PC-9 (cell line): ENCODE results near the gene CASS4. TPM values are rescaled to one million over a fixed set of nuclear protein-coding genes. Genes with fewer than 3 reads are reported as not detected.
A peak's percentile ranks its signal among the peaks of the same experiment; 100 is the strongest.

Experiments used
- BruUV-seq: library from RNA; stranded (reverse); fragments of 400-500 nt; replicated peaks from 2 replicates; lab custom pipeline; 2021; lab: Mats Ljungman, UMichigan
- CTCF ChIA-PET: fragments of 300-600 bp; sonication (Branson Sonifier 250); formaldehyde crosslinking; loops from one replicate; lab custom pipeline; 2022; ENCODE audit warnings: antibody characterized with exemption; lab: Charles Lee
- POLR2A ChIA-PET: fragments of 300-600 bp; sonication (Branson Sonifier 250); formaldehyde crosslinking; loops from one replicate; lab custom pipeline; 2022; ENCODE audit warnings: antibody characterized with exemption; ENCODE audit not compliant: unreplicated experiment; lab: Charles Lee
- DNase-seq, 2 experiments: peaks; one replicate each; pipeline versions ENCODE4 v3.0.0 to v3.0.0-alpha.2; 2015 to 2022; ENCODE audit warnings: mixed read lengths in 1 of 2
- H2AFZ ChIP-seq: fragments of 200-600 bp; sonication (generic); 2 replicates; pipeline ENCODE4 v1.8.1; 2017; ENCODE audit warnings: antibody characterized with exemption
- H3F3A ChIP-seq: fragments of 200-600 bp; sonication (generic); 2 replicates; pipeline ENCODE4 v1.8.1; 2017; ENCODE audit warnings: antibody characterized with exemption, mild to moderate bottlenecking, low read depth; ENCODE audit not compliant: insufficient read depth
- H3K27ac ChIP-seq: fragments of 200-600 bp; sonication (generic); 2 replicates; pipeline ENCODE4 v1.6.1; 2016; ENCODE audit warnings: mixed run types
- H3K27me3 ChIP-seq: fragments of 200-600 bp; sonication (generic); 2 replicates; pipeline ENCODE4 v1.6.1; 2016; ENCODE audit warnings: low read depth, mixed run types; ENCODE audit not compliant: insufficient read depth
- H3K36me3 ChIP-seq: fragments of 200-600 bp; sonication (generic); 2 replicates; pipeline ENCODE4 v1.6.1; 2016; ENCODE audit warnings: low read depth, mixed run types
- H3K4me1 ChIP-seq: fragments of 200-600 bp; sonication (generic); replicated peaks from 2 replicates; pipeline ENCODE4 v1.6.1; 2016; ENCODE audit warnings: mixed run types; ENCODE audit not compliant: insufficient read depth
- H3K4me2 ChIP-seq: fragments of 200-600 bp; sonication (generic); 2 replicates; pipeline ENCODE4 v1.6.1; 2017; ENCODE audit warnings: mixed run types
- H3K4me3 ChIP-seq: fragments of 200-600 bp; sonication (generic); 2 replicates; pipeline ENCODE4 v1.6.1; 2016; ENCODE audit warnings: mixed run types
- H3K79me2 ChIP-seq: fragments of 200-600 bp; sonication (generic); 2 replicates; pipeline ENCODE4 v1.6.1; 2017; ENCODE audit warnings: low read depth, mixed run types
- H3K9me2 ChIP-seq: fragments of 200-600 bp; sonication (generic); 2 replicates; pipeline ENCODE4 v1.8.1; 2017; ENCODE audit warnings: mild to moderate bottlenecking; ENCODE audit not compliant: insufficient read depth
- H3K9me3 ChIP-seq: fragments of 200-600 bp; sonication (generic); 2 replicates; pipeline ENCODE4 v1.8.1; 2016; ENCODE audit warnings: low read depth; ENCODE audit not compliant: insufficient read depth
- H4K20me1 ChIP-seq: fragments of 200-600 bp; sonication (generic); 2 replicates; pipeline ENCODE4 v1.8.1; 2017; ENCODE audit not compliant: insufficient read depth
- EZH2 ChIP-seq: fragments of 200-600 bp; sonication (generic); IDR thresholded peaks from 2 replicates; pipeline ENCODE4 v1.8.0; 2017; ENCODE audit warnings: antibody characterized with exemption, low read depth
- intact Hi-C: fragments of 100-400 bp; cut with micrococcal nuclease; formaldehyde crosslinking; loops from one replicate; pipeline ENCODE4 v1.10.0; 2022; ENCODE audit not compliant: unreplicated experiment
- total RNA-seq: library from RNA; stranded (reverse); gene quantifications from 2 replicates; pipeline ENCODE4 v1.2.3, GENCODE V29; 2021
- TF ChIP-seq, protein P1 (sequence below): fragments of 200-600 bp; sonication (generic); conservative IDR thresholded peaks from 2 replicates; pipeline ENCODE4 v1.6.1; 2017; ENCODE audit warnings: mixed run types, antibody characterized with exemption, mild to moderate bottlenecking, moderate library complexity

Gene CASS4
- total RNA-seq, 1 experiment from 2014 or later: 0.15 TPM

DNA sequence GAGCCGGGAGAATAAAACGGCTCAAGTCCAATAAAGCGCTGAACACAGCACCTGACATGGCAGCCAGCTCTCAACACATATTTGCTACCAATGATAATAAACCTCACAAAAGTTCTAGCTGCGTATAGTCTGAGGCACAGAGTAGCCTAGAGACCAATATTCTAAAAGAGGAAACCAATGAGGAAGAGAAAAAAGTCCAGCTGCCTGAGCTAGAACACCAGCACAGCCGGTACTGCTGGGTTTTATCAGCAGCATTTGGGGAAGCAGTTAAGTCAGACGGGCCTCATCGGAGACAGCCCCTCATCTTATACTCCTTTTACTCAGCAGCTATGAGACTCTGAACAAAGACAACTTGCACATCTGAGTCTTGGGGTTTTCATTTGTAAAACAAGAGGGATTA lies 53.9 kb downstream of the CASS4 start:
- BruUV-seq: no TSS peak
- Histone ChIP-seq H3K27ac (no peak overlapping the region), H3F3A (no peaks in the 10 kb centered on the region; the same call in 1 of the 2 replicates), H4K20me1 (no peaks in the 10 kb centered on the region), H2AFZ (no peak overlapping the region), H3K36me3 (no peaks in the 10 kb centered on the region), H3K9me2 (no peaks in the 10 kb centered on the region), H3K4me1 (peaks cover 17% of the 10 kb centered on the region), H3K9me3 (no peaks in the 10 kb centered on the region), H3K4me3 (no peak overlapping the region), H3K27me3 (peaks cover under 1% of the 10 kb centered on the region; the same call in 1 of the 2 replicates), H3K4me2 (no peak overlapping the region), H3K79me2 (peaks cover 25% of the 10 kb centered on the region)
- ChIA-PET CTCF (no interaction called here), POLR2A (no interaction called here)
- no peak for TF ChIP-seq EZH2
- TF ChIP-seq, protein P1, sequence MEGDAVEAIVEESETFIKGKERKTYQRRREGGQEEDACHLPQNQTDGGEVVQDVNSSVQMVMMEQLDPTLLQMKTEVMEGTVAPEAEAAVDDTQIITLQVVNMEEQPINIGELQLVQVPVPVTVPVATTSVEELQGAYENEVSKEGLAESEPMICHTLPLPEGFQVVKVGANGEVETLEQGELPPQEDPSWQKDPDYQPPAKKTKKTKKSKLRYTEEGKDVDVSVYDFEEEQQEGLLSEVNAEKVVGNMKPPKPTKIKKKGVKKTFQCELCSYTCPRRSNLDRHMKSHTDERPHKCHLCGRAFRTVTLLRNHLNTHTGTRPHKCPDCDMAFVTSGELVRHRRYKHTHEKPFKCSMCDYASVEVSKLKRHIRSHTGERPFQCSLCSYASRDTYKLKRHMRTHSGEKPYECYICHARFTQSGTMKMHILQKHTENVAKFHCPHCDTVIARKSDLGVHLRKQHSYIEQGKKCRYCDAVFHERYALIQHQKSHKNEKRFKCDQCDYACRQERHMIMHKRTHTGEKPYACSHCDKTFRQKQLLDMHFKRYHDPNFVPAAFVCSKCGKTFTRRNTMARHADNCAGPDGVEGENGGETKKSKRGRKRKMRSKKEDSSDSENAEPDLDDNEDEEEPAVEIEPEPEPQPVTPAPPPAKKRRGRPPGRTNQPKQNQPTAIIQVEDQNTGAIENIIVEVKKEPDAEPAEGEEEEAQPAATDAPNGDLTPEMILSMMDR: no peak
- intact Hi-C loops: no loop called here
- DNase-seq: no peak

DNA sequence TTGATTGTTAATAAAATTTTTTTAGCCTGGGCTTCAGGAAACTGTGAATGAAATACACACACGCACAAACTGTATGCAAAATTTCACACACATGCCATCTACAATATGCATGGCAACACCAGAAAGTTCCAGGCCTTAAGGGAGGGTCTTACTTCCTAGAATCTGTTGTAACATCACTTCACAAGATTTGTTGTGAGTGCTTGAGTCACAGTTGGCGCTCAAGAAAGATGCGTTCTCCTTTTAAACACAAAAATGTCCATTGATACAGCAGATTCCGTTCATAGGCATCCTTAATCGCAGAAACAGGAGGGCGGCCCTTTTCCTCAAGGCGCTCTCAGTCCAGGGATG lies 55.9 kb downstream of the CASS4 start:
- BruUV-seq: TSS peak; percentile 90
- no peaks in the 10 kb centered on the region; the same call in 1 of the 2 replicates for H3K27me3 ChIP-seq
- H3F3A ChIP-seq: no peaks in the 10 kb centered on the region; the same call in 1 of the 2 replicates
- no peak overlapping the region for H3K27ac ChIP-seq
- TF ChIP-seq, protein P1: no peak
- TF ChIP-seq EZH2: no peak
- intact Hi-C loops: loop anchor here (2.0 kb wide), 2 partner anchors 67 to 75 kb away; partner anchors contain the start of genes AURKA and CSTF1
- peaks cover 26% of the 10 kb centered on the region for H3K79me2 ChIP-seq
- no peaks in the 10 kb centered on the region for H4K20me1 ChIP-seq
- H3K9me2 ChIP-seq: no peaks in the 10 kb centered on the region
- CTCF ChIA-PET: no interaction called here
- H3K4me2 ChIP-seq: peak overlapping the region; percentile 95
- peaks cover under 1% of the 10 kb centered on the region; the same call in 1 of the 2 replicates for H3K36me3 ChIP-seq
- POLR2A ChIA-PET: no interaction called here
- H3K9me3 ChIP-seq: no peaks in the 10 kb centered on the region
- H3K4me1 ChIP-seq: peaks cover 17% of the 10 kb centered on the region
- H3K4me3 ChIP-seq: peak overlapping the region; percentile 86
- DNase-seq: no peak
- H2AFZ ChIP-seq: peak overlapping the region; percentile 92

DNA sequence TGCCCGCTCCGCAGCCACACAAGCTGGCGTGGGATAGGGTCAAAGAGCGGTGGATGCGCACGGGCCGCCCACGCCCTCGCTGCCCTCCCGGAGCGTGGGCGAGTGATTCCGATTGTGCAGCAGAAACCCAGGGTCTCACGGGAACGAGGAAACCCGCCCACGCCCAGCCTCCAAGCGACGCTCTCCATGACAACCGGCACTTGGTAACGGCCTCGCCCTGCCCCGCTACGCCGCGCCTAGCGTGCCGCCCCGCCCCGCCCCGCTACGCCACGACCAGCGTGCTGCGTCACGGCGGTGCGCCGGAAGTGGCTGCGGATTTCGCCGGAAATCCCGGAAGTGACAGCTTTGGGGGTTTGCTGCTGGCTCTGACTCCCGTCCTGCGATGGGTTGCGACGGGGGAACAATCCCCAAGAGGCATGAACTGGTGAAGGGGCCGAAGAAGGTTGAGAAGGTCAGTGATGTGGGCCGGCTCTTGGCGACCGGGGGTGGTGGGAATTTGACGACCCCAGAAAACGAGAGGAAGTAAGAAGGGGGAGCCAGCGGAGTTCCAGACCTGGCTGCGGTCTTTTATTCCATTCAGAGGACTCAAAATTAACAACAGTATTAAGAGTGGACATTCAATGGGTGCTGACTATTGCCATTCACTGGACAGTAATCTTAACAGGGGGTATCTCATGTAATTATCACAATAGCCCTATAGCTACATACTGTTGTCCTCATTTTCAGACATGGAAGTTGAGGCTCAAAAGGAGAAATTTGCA lies 56.4 kb downstream of the CASS4 start, which contains the start of gene RTF2:
RTF2 (plus strand) TSS at position 312 of the 761 bp plus-strand sequence; CDS start at position 383, 71 bp downstream.
- Histone ChIP-seq H3K27ac (0 out of 2 replicates have a peak within 1 kb of the TSS, but pooled peaks have one; percentile 16), H3K9me3 (no peaks in the 10 kb centered on the region), H3K4me3 (peak within 1 kb of the TSS; percentile 86), H3K27me3 (no peaks in the 10 kb centered on the region; the same call in 1 of the 2 replicates), H3K4me1 (peaks cover 17% of the 10 kb centered on the region), H2AFZ (peak within 1 kb of the TSS; percentile 92), H3K9me2 (no peaks in the 10 kb centered on the region), H3F3A (no peaks in the 10 kb centered on the region; the same call in 1 of the 2 replicates), H3K4me2 (peak within 1 kb of the TSS; percentile 95), H3K79me2 (peaks cover 26% of the 10 kb centered on the region), H4K20me1 (no peaks in the 10 kb centered on the region), H3K36me3 (peaks cover 6% of the 10 kb centered on the region; the same call in 1 of the 2 replicates)
- no peak for TF ChIP-seq EZH2
- TF ChIP-seq, protein P1: no peak
- TSS peak; percentile 61 for BruUV-seq
- DNase-seq: peak; percentile 84 to 96
- POLR2A ChIA-PET: no interaction called here
- intact Hi-C loops: loop anchor here (2.0 kb wide), 2 partner anchors 68 to 76 kb away; partner anchors contain the start of genes AURKA and CSTF1
- CTCF ChIA-PET: no interaction called here
